Keratinocyte (primary cell): Measurements from ENCODE around the gene MIF. TPM values are rescaled to one million over a fixed set of nuclear protein-coding genes. Genes with fewer than 3 reads are reported as not detected.
A peak's percentile ranks its signal among the peaks of the same experiment; 100 is the strongest.

Experiments
- DNase-seq: peaks from one replicate; pipeline ENCODE4 v3.0.0-alpha.2; 2011; ENCODE audit warnings: low read depth, missing footprints, low spot score
- FAIRE-seq: peaks from 2 replicates; lab custom pipeline; 2011; peaks lifted over from hg19 to GRCh38; lab: Jason Lieb, UNC
- H2AFZ ChIP-seq: 2 replicates; pipeline ENCODE4 v1.6.0; 2012; ENCODE audit warnings: low read length, control low read depth, inconsistent platforms; ENCODE audit not compliant: control insufficient read depth
- H3K27ac ChIP-seq: 2 replicates; pipeline ENCODE4 v1.5.1; 2011; ENCODE audit warnings: low read length; ENCODE audit not compliant: control insufficient read depth, insufficient read depth
- H3K27me3 ChIP-seq: 3 replicates; pipeline ENCODE4 v1.6.0; 2011; ENCODE audit warnings: low read length; ENCODE audit not compliant: control insufficient read depth, insufficient read depth; ENCODE audit errors: extremely low read depth
- H3K36me3 ChIP-seq, 2 experiments: 2 replicates in 1 of 2; 3 replicates in 1 of 2; pipeline ENCODE4 v1.5.1; 2011; ENCODE audit warnings: low read length in 2 of 2, mild to moderate bottlenecking in 1 of 2; ENCODE audit not compliant: control insufficient read depth in 2 of 2, insufficient read depth in 2 of 2; ENCODE audit errors: extremely low read depth in 1 of 2
- H3K4me1 ChIP-seq: 3 replicates; pipeline ENCODE4 v1.5.1; 2011; ENCODE audit warnings: low read length; ENCODE audit not compliant: control insufficient read depth, insufficient read depth; ENCODE audit errors: extremely low read depth
- H3K4me2 ChIP-seq: 3 replicates; pipeline ENCODE4 v1.6.0; 2011; ENCODE audit warnings: low read depth, low read length; ENCODE audit not compliant: control insufficient read depth, insufficient read depth; ENCODE audit errors: extremely low read depth
- H3K4me3 ChIP-seq, 3 experiments: fragments of 200-600 bp in 1 of 3; sonication (generic) in 1 of 3; 2 replicates in 2 of 3; 3 replicates in 1 of 3; pipeline ENCODE4 v1.5.1; 2011 to 2016; ENCODE audit warnings: low read length in 3 of 3, mild to moderate bottlenecking in 3 of 3, control low read depth in 2 of 3, inconsistent platforms in 1 of 3, low read depth in 1 of 3, mixed read lengths in 1 of 3, mixed run types in 1 of 3, moderate library complexity in 1 of 3; ENCODE audit not compliant: control insufficient read depth in 2 of 3, insufficient read depth in 2 of 3; ENCODE audit errors: extremely low read depth in 1 of 3
- H3K79me2 ChIP-seq: 2 replicates; pipeline ENCODE4 v1.6.0; 2012; ENCODE audit warnings: low read length; ENCODE audit not compliant: control insufficient read depth, insufficient read depth
- H3K9ac ChIP-seq: 3 replicates; pipeline ENCODE4 v1.6.0; 2011; ENCODE audit warnings: low read length; ENCODE audit not compliant: control insufficient read depth, insufficient read depth; ENCODE audit errors: extremely low read depth
- H3K9me1 ChIP-seq: 3 replicates; pipeline ENCODE4 v1.6.0; 2011; ENCODE audit warnings: low read length; ENCODE audit not compliant: control insufficient read depth, insufficient read depth; ENCODE audit errors: extremely low read depth
- H3K9me3 ChIP-seq: 2 replicates; pipeline ENCODE4 v1.5.1; 2012; ENCODE audit warnings: low read depth, low read length; ENCODE audit not compliant: control insufficient read depth
- H4K20me1 ChIP-seq: 3 replicates; pipeline ENCODE4 v1.6.0; 2011; ENCODE audit warnings: low read length; ENCODE audit not compliant: control insufficient read depth, insufficient read depth; ENCODE audit errors: extremely low read depth
- EZH2 ChIP-seq: IDR thresholded peaks from one replicate; pipeline ENCODE4 v1.6.1; 2012; ENCODE audit warnings: inconsistent platforms, mild to moderate bottlenecking, low read length, moderate library complexity
- dilution Hi-C: fragments of 300-500 bp; cut with MboI; formaldehyde crosslinking; loops from one replicate; pipeline ENCODE4 v1.7.0; 2020; ENCODE audit warnings: low sequenced_read_pairs; ENCODE audit not compliant: extremely low pct_ligation_motif_present
- polyA plus RNA-seq, 5 experiments: library from polyadenylated mRNA; depleted of rRNA in 3 of 5; stranded (reverse) in 3 of 5; stranded (forward) in 1 of 5; unstranded in 1 of 5; fragments of >200 nt; gene quantifications; 1 replicate in 1 of 5; 2 replicates in 3 of 5; 3 replicates in 1 of 5; pipeline versions ENCODE4 v1.2.1 to v1.2.3, GENCODE V29; 2011 to 2012; ENCODE audit warnings: missing spikeins in 2 of 5, low read depth in 1 of 5, low replicate concordance in 1 of 5
- TF ChIP-seq, protein P1 (sequence below), 3 experiments: IDR thresholded peaks in 1 of 3; conservative IDR thresholded peaks in 1 of 3; optimal IDR thresholded peaks in 1 of 3; 2 replicates in 2 of 3; 3 replicates in 1 of 3; pipeline versions ENCODE3 to v1.5.1; 2011; ENCODE audit warnings: low read length in 3 of 3, mild to moderate bottlenecking in 3 of 3, moderate library complexity in 2 of 3, control low read depth in 1 of 3, inconsistent platforms in 1 of 3; ENCODE audit not compliant: insufficient read depth in 2 of 3; ENCODE audit errors: extremely low read depth in 1 of 3

MIF gene
- polyA plus RNA-seq, 1 donor (not counting 4 experiments of a cell fraction or from before 2014, with no cell fraction given) = 340 TPM

GRCh38 chr22:23856721-23857605 lies 37.2 kb upstream of the MIF start:
- DNase-seq (no peak), FAIRE-seq (no peak)
- H3K27me3 ChIP-seq = no peaks in the 10 kb centered on the region
- no peaks in the 10 kb centered on the region for H3K9me3 ChIP-seq
- no peaks in the 10 kb centered on the region for H4K20me1 ChIP-seq
- no peak overlapping the region for H3K27ac ChIP-seq
- peak overlapping the region; percentile 98 for H3K4me2 ChIP-seq
- peak overlapping the region; percentile 56 to 84 (median 68) for H3K4me3 ChIP-seq
- peak overlapping the region; percentile 65 for H3K9ac ChIP-seq
- no peaks in the 10 kb centered on the region for H3K9me1 ChIP-seq
- H3K79me2 ChIP-seq = no peaks in the 10 kb centered on the region
- peak overlapping the region; percentile 93 for H2AFZ ChIP-seq
- TF ChIP-seq, protein P1, sequence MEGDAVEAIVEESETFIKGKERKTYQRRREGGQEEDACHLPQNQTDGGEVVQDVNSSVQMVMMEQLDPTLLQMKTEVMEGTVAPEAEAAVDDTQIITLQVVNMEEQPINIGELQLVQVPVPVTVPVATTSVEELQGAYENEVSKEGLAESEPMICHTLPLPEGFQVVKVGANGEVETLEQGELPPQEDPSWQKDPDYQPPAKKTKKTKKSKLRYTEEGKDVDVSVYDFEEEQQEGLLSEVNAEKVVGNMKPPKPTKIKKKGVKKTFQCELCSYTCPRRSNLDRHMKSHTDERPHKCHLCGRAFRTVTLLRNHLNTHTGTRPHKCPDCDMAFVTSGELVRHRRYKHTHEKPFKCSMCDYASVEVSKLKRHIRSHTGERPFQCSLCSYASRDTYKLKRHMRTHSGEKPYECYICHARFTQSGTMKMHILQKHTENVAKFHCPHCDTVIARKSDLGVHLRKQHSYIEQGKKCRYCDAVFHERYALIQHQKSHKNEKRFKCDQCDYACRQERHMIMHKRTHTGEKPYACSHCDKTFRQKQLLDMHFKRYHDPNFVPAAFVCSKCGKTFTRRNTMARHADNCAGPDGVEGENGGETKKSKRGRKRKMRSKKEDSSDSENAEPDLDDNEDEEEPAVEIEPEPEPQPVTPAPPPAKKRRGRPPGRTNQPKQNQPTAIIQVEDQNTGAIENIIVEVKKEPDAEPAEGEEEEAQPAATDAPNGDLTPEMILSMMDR (optimal IDR thresholded peaks at IDR 0.05 in 1 of 3, IDR thresholded peaks at IDR 0.05 in 1 of 3, conservative IDR thresholded peaks at IDR 0.05 in 1 of 3; ENCODE audit: extremely low read depth in 1 of 3, insufficient read depth in 2 of 3, low read length in 3 of 3) = peak in 1 of 3 experiments; percentile 17
- no peak for TF ChIP-seq EZH2
- dilution Hi-C loops = no loop called here
- no peaks in the 10 kb centered on the region for H3K36me3 ChIP-seq
- H3K4me1 ChIP-seq = peaks cover 10% of the 10 kb centered on the region

DNA sequence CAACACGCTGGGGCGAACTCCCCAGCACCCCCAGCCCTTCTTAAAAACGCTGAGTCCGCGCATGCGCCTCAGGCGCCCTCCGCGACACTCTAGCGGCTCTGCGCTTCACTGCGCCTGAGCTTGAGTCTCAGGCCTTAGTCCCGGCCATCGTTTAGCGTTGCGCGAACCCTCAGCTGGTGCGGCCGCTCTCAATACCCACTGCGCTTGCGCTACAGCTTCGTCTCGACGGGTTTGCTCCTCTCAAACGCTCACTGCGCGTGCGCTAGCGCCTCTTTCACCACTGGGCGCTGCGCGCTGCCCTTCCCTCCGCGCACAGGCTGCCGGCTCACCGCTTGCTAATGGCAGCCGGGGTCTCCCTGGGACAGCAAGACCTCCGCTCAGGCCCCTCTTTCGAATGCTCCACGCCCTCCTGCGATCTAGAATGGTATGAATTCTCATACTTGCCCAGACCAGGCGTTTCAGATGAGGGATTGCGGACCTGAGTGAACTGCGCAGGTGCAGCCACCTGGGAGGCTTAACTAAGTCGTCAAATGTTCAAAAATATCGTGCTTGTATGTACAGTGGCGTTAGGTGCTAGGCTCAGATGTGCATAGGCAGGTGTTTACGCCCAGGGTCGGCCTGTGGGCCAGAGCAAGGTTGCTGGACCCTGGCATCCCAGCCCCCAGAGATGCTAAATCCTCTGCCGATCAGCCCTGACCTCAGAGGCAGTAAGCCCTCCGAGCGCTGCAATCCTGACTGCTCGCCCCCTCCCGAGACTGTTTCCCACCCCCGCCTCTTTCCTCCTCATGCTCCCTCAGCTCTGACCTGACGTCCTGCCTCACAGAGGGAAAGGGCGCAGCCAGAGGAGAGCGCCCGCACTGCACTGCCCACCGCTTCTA lies 36.3 kb upstream of the MIF start, which contains the start of gene SLC2A11:
Gene SLC2A11 (plus strand): TSS at position 270 of the 878 bp plus-strand sequence. CDS start 125 bp downstream, at position 395.
- Histone ChIP-seq H2AFZ (peak within 1 kb of the TSS; percentile 93), H3K9ac (peak within 1 kb of the TSS; percentile 65), H3K79me2 (no peaks in the 10 kb centered on the region), H3K9me3 (no peaks in the 10 kb centered on the region), H3K4me2 (peak within 1 kb of the TSS; percentile 98), H3K36me3 (no peaks in the 10 kb centered on the region), H3K9me1 (no peaks in the 10 kb centered on the region), H3K4me3 (peak within 1 kb of the TSS; percentile 56 to 84 (median 68)), H3K4me1 (peaks cover 10% of the 10 kb centered on the region), H4K20me1 (no peaks in the 10 kb centered on the region), H3K27me3 (no peaks in the 10 kb centered on the region), H3K27ac (no peak within 1 kb of the TSS)
- peak; percentile 80 for FAIRE-seq
- DNase-seq = peak; percentile 72
- no peak for TF ChIP-seq EZH2
- TF ChIP-seq, protein P1 (optimal IDR thresholded peaks at IDR 0.05 in 1 of 3, IDR thresholded peaks at IDR 0.05 in 1 of 3, conservative IDR thresholded peaks at IDR 0.05 in 1 of 3; ENCODE audit: extremely low read depth in 1 of 3, insufficient read depth in 2 of 3, low read length in 3 of 3) = peak in 2 of 3 experiments; percentile 18 to 22
- dilution Hi-C loops = no loop called here
